HG03342 (cell line): ENCODE data around the gene ITPR3.

Source experiments
- ATAC-seq: cut with Tn5 transposase; IDR thresholded peaks from one replicate; pipeline ENCODE4 v1.9.1; 2021; ENCODE audit warnings: mild to moderate bottlenecking, moderate library complexity; ENCODE audit not compliant: unreplicated experiment

Gene ITPR3

GRCh38 chr6:33664506-33665057 is 43.5 kb downstream of the ITPR3 start:
- ATAC-seq, result no peak

GRCh38 chr6:33665957-33666356 is 44.8 kb downstream of the ITPR3 start:
- no peak for ATAC-seq

- ATAC-seq, result no peak
These were observed 46.0 kb downstream of the ITPR3 start for GRCh38 chr6:33667072-33667471.

GRCh38 chr6:33667776-33668175 is 46.7 kb downstream of the ITPR3 start:
- no peak for ATAC-seq

- no peak for ATAC-seq
These were observed 47.2 kb downstream of the ITPR3 start for GRCh38 chr6:33668328-33668727.

GRCh38 chr6:33668914-33669313 is 47.8 kb downstream of the ITPR3 start:
- no peak for ATAC-seq

GRCh38 chr6:33670086-33670660 is 49.1 kb downstream of the ITPR3 start:
- no peak for ATAC-seq

GRCh38 chr6:33670971-33671743 is 50.0 kb downstream of the ITPR3 start:
- no peak for ATAC-seq

GRCh38 chr6:33671744-33672072 is 50.6 kb downstream of the ITPR3 start:
- no peak for ATAC-seq

GRCh38 chr6:33672808-33673207 is 51.7 kb downstream of the ITPR3 start:
- ATAC-seq, result no peak

GRCh38 chr6:33673851-33674250 is 52.7 kb downstream of the ITPR3 start:
- ATAC-seq, result no peak

GRCh38 chr6:33675968-33676367 is 54.8 kb downstream of the ITPR3 start:
- ATAC-seq, result no peak

GRCh38 chr6:33676416-33677142 is 55.5 kb downstream of the ITPR3 start:
- ATAC-seq, result no peak

- ATAC-seq, result no peak
These were observed 56.1 kb downstream of the ITPR3 start for GRCh38 chr6:33677143-33677660.

- no peak for ATAC-seq
These were observed 56.6 kb downstream of the ITPR3 start for GRCh38 chr6:33677689-33678088.

- no peak for ATAC-seq
These were observed 57.3 kb downstream of the ITPR3 start for GRCh38 chr6:33678233-33678931.

GRCh38 chr6:33678932-33679490 is 57.9 kb downstream of the ITPR3 start:
- no peak for ATAC-seq

GRCh38 chr6:33679761-33680160 is 58.6 kb downstream of the ITPR3 start:
- ATAC-seq, result no peak

- ATAC-seq, result no peak
These were observed 61.2 kb downstream of the ITPR3 start for GRCh38 chr6:33682341-33682740.

- ATAC-seq, result no peak
These were observed 62.0 kb downstream of the ITPR3 start for GRCh38 chr6:33683051-33683571.
